Measurements from ENCODE around the gene TMEM31.

TMEM31 gene

DNA sequence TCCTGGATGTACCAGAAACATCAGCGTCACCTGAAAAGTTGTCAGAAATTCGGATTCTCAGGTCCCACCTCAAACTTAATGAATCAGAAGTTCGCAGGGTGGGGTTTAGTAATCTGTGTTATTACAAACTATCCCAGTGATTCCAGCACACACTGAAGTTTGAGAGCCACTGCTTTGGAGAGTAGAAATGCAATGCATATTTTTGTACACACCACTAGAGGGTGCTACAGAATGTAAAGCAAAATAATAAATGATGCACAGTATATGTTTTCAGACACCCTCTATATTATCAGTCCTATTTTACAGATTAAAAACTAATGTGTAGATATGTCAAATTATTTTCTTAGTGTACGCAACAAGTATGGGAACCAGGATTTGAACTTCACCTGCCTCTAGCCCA lies 21.8 kb upstream of the TMEM31 start:
- no peak overlapping the region for H3K4me3 ChIP-seq (ENCODE audit: control insufficient read depth, low read depth, low read length)
- peak; percentile 45 for DNase-seq (ENCODE audit: low read depth)
- peak; percentile 68 for TF ChIP-seq CTCF (conservative IDR thresholded peaks at IDR 0.05; ENCODE audit: control insufficient read depth, insufficient read depth, low read depth, low read length)

DNA sequence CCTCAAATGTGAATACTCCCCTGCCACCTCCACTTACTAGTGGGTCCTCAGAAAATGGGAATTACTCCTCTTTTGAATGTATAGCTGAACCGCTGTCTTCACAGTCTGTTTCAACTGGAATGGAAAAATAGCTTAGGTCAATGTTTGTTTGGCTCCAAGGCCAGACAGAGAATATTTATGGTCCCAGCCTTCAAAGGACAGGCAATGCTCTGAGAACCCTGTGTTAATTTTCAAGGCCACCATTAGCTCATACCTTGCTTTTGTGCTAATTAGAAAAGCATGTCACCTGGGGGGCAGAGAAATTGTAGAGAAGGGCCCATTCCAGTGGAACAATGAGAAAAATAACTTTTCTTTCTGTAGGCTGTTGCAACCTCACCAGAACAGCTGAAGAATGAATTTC lies 19.6 kb upstream of the TMEM31 start:
- no peak for DNase-seq (ENCODE audit: low read depth)
- TF ChIP-seq CTCF (conservative IDR thresholded peaks at IDR 0.05; ENCODE audit: control insufficient read depth, insufficient read depth, low read depth, low read length): no peak
- no peak overlapping the region for H3K4me3 ChIP-seq (ENCODE audit: control insufficient read depth, low read depth, low read length)

GRCh38 chrX:103697687-103698086 lies 13.0 kb upstream of the TMEM31 start:
- no peak for DNase-seq (ENCODE audit: low read depth)
- no peak overlapping the region for H3K4me3 ChIP-seq (ENCODE audit: control insufficient read depth, low read depth, low read length)
- no peak for TF ChIP-seq CTCF (conservative IDR thresholded peaks at IDR 0.05; ENCODE audit: control insufficient read depth, insufficient read depth, low read depth, low read length)

DNA sequence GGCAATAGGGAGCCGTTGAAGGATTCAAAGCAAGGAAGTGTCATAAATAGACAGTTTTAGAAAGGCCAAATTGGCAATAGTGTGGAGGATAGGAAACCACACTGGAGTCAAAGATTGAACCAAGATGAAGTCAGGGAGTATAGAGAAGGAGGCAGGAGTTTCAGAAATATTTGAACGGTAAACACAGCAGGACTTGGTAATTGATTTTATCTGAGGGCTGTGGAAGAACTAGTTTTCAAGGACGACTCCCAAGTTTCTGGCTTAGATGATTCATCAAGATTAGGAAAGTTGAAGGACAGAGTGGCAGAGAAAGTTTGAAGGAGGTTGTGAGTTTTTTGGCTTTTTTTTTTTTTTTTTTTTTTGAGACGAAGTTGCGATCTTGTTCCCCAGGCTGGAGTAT lies 11.5 kb upstream of the TMEM31 start:
- H3K4me3 ChIP-seq (ENCODE audit: control insufficient read depth, low read depth, low read length): no peak overlapping the region
- TF ChIP-seq CTCF (conservative IDR thresholded peaks at IDR 0.05; ENCODE audit: control insufficient read depth, insufficient read depth, low read depth, low read length): no peak
- no peak for DNase-seq (ENCODE audit: low read depth)

DNA sequence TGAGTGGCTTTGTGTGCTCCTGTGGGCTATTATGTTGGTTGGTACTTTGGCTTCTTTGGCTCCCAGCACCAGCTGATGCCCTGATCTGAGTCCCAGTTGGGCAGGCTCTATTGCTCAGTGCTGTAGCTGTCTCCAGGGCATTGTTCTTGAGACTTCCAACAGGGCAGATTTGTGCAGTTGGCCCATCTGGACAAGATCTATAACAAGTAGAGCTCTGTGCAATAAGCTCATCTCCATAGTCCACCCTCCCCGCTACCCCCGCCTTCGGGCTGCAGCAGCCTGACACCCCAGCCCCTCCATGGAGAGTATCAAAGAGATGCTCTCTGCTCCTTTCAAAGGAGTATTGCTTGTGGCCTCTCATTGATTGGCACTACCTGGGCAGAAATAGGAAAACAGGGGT lies 5.8 kb upstream of the TMEM31 start:
- DNase-seq (ENCODE audit: low read depth): no peak
- TF ChIP-seq CTCF (conservative IDR thresholded peaks at IDR 0.05; ENCODE audit: control insufficient read depth, insufficient read depth, low read depth, low read length): no peak
- H3K4me3 ChIP-seq (ENCODE audit: control insufficient read depth, low read depth, low read length): no peak overlapping the region

- DNase-seq (ENCODE audit: low read depth): peak; percentile 89
- H3K4me3 ChIP-seq (ENCODE audit: control insufficient read depth, low read depth, low read length): no peak overlapping the region
- TF ChIP-seq CTCF (conservative IDR thresholded peaks at IDR 0.05; ENCODE audit: control insufficient read depth, insufficient read depth, low read depth, low read length): no peak
Observed at GRCh38 chrX:103716962-103717361, 6.3 kb downstream of the TMEM31 start.

DNA sequence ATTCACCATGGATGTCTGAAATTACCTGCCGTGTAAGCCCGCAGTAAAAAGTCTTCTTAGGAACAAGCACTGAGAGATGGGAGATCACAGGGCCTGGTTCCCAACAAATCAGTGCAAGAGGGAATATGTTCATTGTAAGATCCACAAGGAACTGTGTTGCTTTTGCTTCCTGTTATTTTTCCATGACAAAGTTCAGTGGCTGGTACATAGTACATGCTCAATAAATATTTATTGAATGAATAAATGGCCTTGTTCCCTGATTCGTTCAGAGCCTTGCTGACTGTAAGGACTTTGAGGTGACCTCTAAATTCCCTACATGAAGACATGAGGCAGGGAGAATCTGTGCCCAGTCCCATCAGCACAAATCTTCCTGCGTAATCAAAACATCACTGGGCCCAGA lies 7.4 kb downstream of the TMEM31 start:
- no peak for TF ChIP-seq CTCF (conservative IDR thresholded peaks at IDR 0.05; ENCODE audit: control insufficient read depth, insufficient read depth, low read depth, low read length)
- H3K4me3 ChIP-seq (ENCODE audit: control insufficient read depth, low read depth, low read length): no peak overlapping the region
- DNase-seq (ENCODE audit: low read depth): no peak
